Endothelial cell of umbilical vein (primary cell): Measurements from ENCODE around the gene SSPN. TPM values are rescaled to one million over a fixed set of nuclear protein-coding genes. Genes with fewer than 3 reads are reported as not detected.

Experiments used
- BruUV-seq: library from RNA; stranded (reverse); fragments of 400-500 nt; replicated peaks from 2 replicates; lab custom pipeline; 2021; lab: Mats Ljungman, UMichigan
- CTCF ChIA-PET: fragments of 300-600, 350-600 bp; sonication (Branson Sonifier 250); formaldehyde crosslinking; loops from one replicate; lab custom pipeline; 2021; ENCODE audit warnings: antibody characterized with exemption, inconsistent platforms; lab: Charles Lee
- POLR2A ChIA-PET: fragments of 300-600, 350-600 bp; sonication (Branson Sonifier 250); formaldehyde crosslinking; loops from one replicate; lab custom pipeline; 2021; ENCODE audit warnings: antibody characterized with exemption, inconsistent platforms; lab: Charles Lee
- DNase-seq: peaks from one replicate; pipeline ENCODE4 v3.0.0-alpha.2; 2011; ENCODE audit warnings: low read depth, low spot score
- FAIRE-seq: peaks from 2 replicates; lab custom pipeline; 2011; peaks lifted over from hg19 to GRCh38; lab: Jason Lieb, UNC
- H2AFZ ChIP-seq: 2 replicates; pipeline ENCODE4 v1.6.0; 2012; ENCODE audit warnings: low read depth, low read length, control low read depth, inconsistent platforms
- H3K27ac ChIP-seq: 2 replicates; pipeline ENCODE4 v1.5.1; 2011; ENCODE audit warnings: low read depth, mild to moderate bottlenecking, control low read depth, low read length, moderate library complexity; ENCODE audit not compliant: insufficient read depth
- H3K27me3 ChIP-seq, 2 experiments: 2 replicates each; pipeline versions ENCODE4 v1.6.0 to v1.6.1; 2011; ENCODE audit warnings: low read length in 2 of 2, mixed read lengths in 1 of 2; ENCODE audit not compliant: control insufficient read depth in 2 of 2, insufficient read depth in 2 of 2
- H3K36me3 ChIP-seq, 2 experiments: 2 replicates in 1 of 2; 3 replicates in 1 of 2; pipeline ENCODE4 v1.5.1; 2011; ENCODE audit warnings: low read length in 2 of 2, mild to moderate bottlenecking in 1 of 2, moderate library complexity in 1 of 2; ENCODE audit not compliant: control insufficient read depth in 2 of 2, insufficient read depth in 2 of 2; ENCODE audit errors: extremely low read depth in 1 of 2
- H3K4me1 ChIP-seq: 3 replicates; pipeline ENCODE4 v1.5.1; 2011; ENCODE audit warnings: mild to moderate bottlenecking, low read length; ENCODE audit not compliant: control insufficient read depth, insufficient read depth; ENCODE audit errors: extremely low read depth
- H3K4me2 ChIP-seq: 2 replicates; pipeline ENCODE4 v1.6.1; 2011; ENCODE audit warnings: low read length, control low read depth, mixed read lengths; ENCODE audit not compliant: insufficient read depth
- H3K4me3 ChIP-seq, 3 experiments: fragments of 200-600 bp in 1 of 3; sonication (generic), shearing (Covaris generic) in 1 of 3; replicated peaks in 1 of 3; 2 replicates each; pipeline ENCODE4 v1.5.1; 2011 to 2016; ENCODE audit warnings: control low read depth in 3 of 3, low read length in 3 of 3, mild to moderate bottlenecking in 2 of 3, inconsistent platforms in 1 of 3, low read depth in 1 of 3, moderate library complexity in 1 of 3; ENCODE audit not compliant: insufficient read depth in 1 of 3
- H3K79me2 ChIP-seq: 2 replicates; pipeline ENCODE4 v1.6.0; 2012; ENCODE audit warnings: low read length, inconsistent platforms; ENCODE audit not compliant: control insufficient read depth, insufficient read depth
- H3K9ac ChIP-seq: replicated peaks from 2 replicates; pipeline ENCODE3; 2011; ENCODE audit warnings: low read length, control low read depth; ENCODE audit not compliant: insufficient read depth; ENCODE audit errors: extremely low read depth
- H3K9me1 ChIP-seq: replicated peaks from 3 replicates; pipeline ENCODE4 v1.6.0; 2011; ENCODE audit warnings: mild to moderate bottlenecking, low read length; ENCODE audit not compliant: control insufficient read depth, insufficient read depth; ENCODE audit errors: extremely low read depth
- H3K9me3 ChIP-seq: replicated peaks from 2 replicates; pipeline ENCODE4 v1.5.1; 2012; ENCODE audit warnings: low read length, inconsistent platforms; ENCODE audit not compliant: control insufficient read depth, insufficient read depth
- H4K20me1 ChIP-seq: replicated peaks from 2 replicates; pipeline ENCODE3; 2011; ENCODE audit warnings: mild to moderate bottlenecking, low read length; ENCODE audit not compliant: control insufficient read depth, insufficient read depth; ENCODE audit errors: extremely low read depth
- CTCF ChIP-seq, 2 donors: IDR thresholded peaks; 1 replicate in 1 of 2; 2 replicates in 1 of 2; pipeline ENCODE4 v1.5.1; 2011; ENCODE audit warnings: low read length in 2 of 2, mild to moderate bottlenecking in 2 of 2, moderate library complexity in 2 of 2, control low read depth in 1 of 2, inconsistent platforms in 1 of 2, low read depth in 1 of 2; ENCODE audit not compliant: insufficient read depth in 1 of 2; ENCODE audit errors: extremely low read depth in 1 of 2
- EZH2 ChIP-seq: IDR thresholded peaks from 2 replicates; pipeline ENCODE4 v1.6.1; 2012; ENCODE audit warnings: borderline replicate concordance, low read depth, mild to moderate bottlenecking, moderate library complexity, low read length, inconsistent platforms; ENCODE audit not compliant: severe bottlenecking
- FOS ChIP-seq: IDR thresholded peaks from 2 replicates; pipeline ENCODE4 v1.6.1; 2011; ENCODE audit warnings: mild to moderate bottlenecking, low read length, moderate library complexity, borderline replicate concordance; ENCODE audit not compliant: insufficient read depth
- GATA2 ChIP-seq: IDR thresholded peaks from 2 replicates; pipeline ENCODE4 v1.7.0; 2011; ENCODE audit warnings: low read depth, mild to moderate bottlenecking, moderate library complexity, mixed read lengths, low read length; ENCODE audit not compliant: insufficient read length, insufficient read depth
- JUN ChIP-seq: IDR thresholded peaks from 2 replicates; pipeline ENCODE4 v1.6.1; 2011; ENCODE audit warnings: borderline replicate concordance, low read depth; ENCODE audit not compliant: insufficient read length, insufficient read depth
- MAX ChIP-seq: IDR thresholded peaks from 2 replicates; pipeline ENCODE4 v1.6.1; 2011; ENCODE audit not compliant: insufficient read depth, insufficient read length
- MYC ChIP-seq: IDR thresholded peaks from one replicate; pipeline ENCODE4 v1.6.1; 2011; ENCODE audit warnings: mild to moderate bottlenecking, low read depth, low read length
- POLR2A ChIP-seq: IDR thresholded peaks from 2 replicates; pipeline ENCODE4 v1.6.1; 2012; ENCODE audit warnings: low read depth, mild to moderate bottlenecking, control low read depth, low read length
- POLR2AphosphoS5 ChIP-seq: IDR thresholded peaks from 2 replicates; pipeline ENCODE4 v1.6.1; 2012; ENCODE audit warnings: low read depth, mild to moderate bottlenecking, control low read depth, low read length, moderate library complexity; ENCODE audit not compliant: insufficient read depth
- dilution Hi-C: fragments of 300-500 bp; cut with MboI; formaldehyde crosslinking; loops from one replicate; pipeline ENCODE4 v1.15.0; 2019; ENCODE audit warnings: low sequenced_read_pairs; ENCODE audit not compliant: extremely low pct_ligation_motif_present
- intact Hi-C: fragments of 100-400 bp; cut with micrococcal nuclease; formaldehyde crosslinking; loops from one replicate; pipeline ENCODE4 v1.10.0; 2022
- polyA plus RNA-seq, 4 experiments: library from polyadenylated mRNA; depleted of rRNA in 3 of 4; stranded (reverse) in 3 of 4; unstranded in 1 of 4; fragments of >200 nt; gene quantifications; 2 replicates each; pipeline versions ENCODE4 v1.2.1 to v1.2.3, GENCODE V29; 2011 to 2012; ENCODE audit warnings: missing spikeins in 1 of 4
- total RNA-seq: library from RNA; stranded (reverse); gene quantifications from 2 replicates; pipeline ENCODE4 v1.2.3, GENCODE V29; 2021

The SSPN gene
- total and polyA plus RNA-seq, 2 donors (not counting 3 experiments of a cell fraction or from before 2014, with no cell fraction given), result 1.3 to 2.1 TPM

DNA sequence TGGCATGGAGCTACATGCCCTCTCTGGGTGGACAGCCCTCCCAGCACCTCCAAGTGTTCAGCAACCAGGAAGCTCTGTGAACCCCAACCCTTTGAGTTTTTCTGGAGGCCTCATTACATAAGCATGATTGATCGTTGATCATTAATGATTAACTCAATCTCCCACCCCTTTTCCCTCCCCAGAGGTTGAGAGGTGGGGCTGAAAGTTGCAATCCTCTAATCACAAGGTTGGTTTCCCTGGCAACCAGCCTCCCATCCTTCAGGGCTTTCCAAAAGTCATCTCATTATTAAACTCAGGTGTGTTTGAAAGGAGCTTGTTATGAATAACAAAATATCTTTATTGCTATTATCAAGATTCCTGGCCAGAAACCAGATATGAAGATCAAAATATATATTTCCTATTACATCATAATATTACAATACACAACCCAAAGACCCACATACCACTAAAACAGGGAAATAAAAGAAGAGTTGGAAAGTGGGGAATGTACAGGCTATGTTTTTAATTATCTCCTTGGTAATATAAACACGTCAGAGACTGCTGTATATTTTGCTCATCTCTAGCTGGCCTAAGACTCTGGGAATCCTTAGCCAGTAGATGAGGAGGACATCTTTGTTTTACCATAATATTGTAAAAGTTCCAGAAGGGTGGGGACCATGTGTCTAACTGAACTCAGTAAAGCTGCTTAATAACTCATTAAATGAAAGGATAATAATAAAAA lies 73.6 kb downstream of the SSPN start:
- FAIRE-seq, result no peak
- no TSS peak for BruUV-seq
- Histone ChIP-seq H3K9me3 (no peaks in the 10 kb centered on the region), H3K36me3 (no peaks in the 10 kb centered on the region), H4K20me1 (no peaks in the 10 kb centered on the region), H3K4me2 (no peak overlapping the region), H3K9me1 (no peaks in the 10 kb centered on the region), H2AFZ (no peak overlapping the region), H3K4me1 (peaks cover 11% of the 10 kb centered on the region), H3K79me2 (no peaks in the 10 kb centered on the region), H3K9ac (no peak overlapping the region), H3K27me3 (peaks cover 2 to 3% of the 10 kb centered on the region in 2 experiments), H3K27ac (no peak overlapping the region), H3K4me3 (no peak overlapping the region)
- intact Hi-C loops, result no loop called here
- CTCF ChIA-PET, result no interaction called here
- TF ChIP-seq MAX, result no peak
- TF ChIP-seq GATA2, result no peak
- TF ChIP-seq EZH2, result no peak
- POLR2A ChIA-PET, result no interaction called here
- dilution Hi-C loops, result no loop called here
- DNase-seq, result no peak

- FAIRE-seq, result no peak
Observed at GRCh38 chr12:26269562-26270284, 74.3 kb downstream of the SSPN start.

More at GRCh38 chr12:26269562-26270284, 74.3 kb downstream of the SSPN start:
- H3K36me3 ChIP-seq, result no peaks in the 10 kb centered on the region
- BruUV-seq, result no TSS peak
- no peaks in the 10 kb centered on the region for H3K9me3 ChIP-seq
- H4K20me1 ChIP-seq, result no peaks in the 10 kb centered on the region
- H3K4me3 ChIP-seq, result no peak overlapping the region
- ChIA-PET CTCF (no interaction called here), POLR2A (no interaction called here)
- dilution Hi-C loops, result no loop called here
- no peaks in the 10 kb centered on the region for H3K79me2 ChIP-seq
- intact Hi-C loops, result loop anchor here (10.0 kb wide), 1 partner anchor 425 kb away; no protein-coding TSS in a partner anchor
- peaks cover 18% of the 10 kb centered on the region for H3K4me1 ChIP-seq
- H3K9ac ChIP-seq, result no peak overlapping the region
- no peak for DNase-seq
- no peak overlapping the region for H2AFZ ChIP-seq
- H3K27ac ChIP-seq, result no peak overlapping the region
- H3K9me1 ChIP-seq, result no peaks in the 10 kb centered on the region
- TF ChIP-seq POLR2AphosphoS5 (no peak), MAX (no peak), MYC (no peak), JUN (no peak), EZH2 (no peak), FOS (no peak), POLR2A (no peak), CTCF (IDR thresholded peaks at IDR 0.05; ENCODE audit: extremely low read depth in 1 of 2, insufficient read depth in 1 of 2, low read depth in 1 of 2, low read length in 2 of 2) (no peak), GATA2 (no peak)
- peaks cover 2 to 3% of the 10 kb centered on the region in 2 experiments for H3K27me3 ChIP-seq
- H3K4me2 ChIP-seq, result no peak overlapping the region
